GM12801 (cell line): ENCODE data around the gene TRPV2.

ENCODE experiments used
- TF ChIP-seq, protein P1 (sequence below): IDR thresholded peaks from one replicate; pipeline ENCODE4 v1.5.1; 2011; ENCODE audit warnings: control low read depth; ENCODE audit not compliant: insufficient read length; ENCODE audit errors: extremely low read depth

Gene TRPV2

DNA sequence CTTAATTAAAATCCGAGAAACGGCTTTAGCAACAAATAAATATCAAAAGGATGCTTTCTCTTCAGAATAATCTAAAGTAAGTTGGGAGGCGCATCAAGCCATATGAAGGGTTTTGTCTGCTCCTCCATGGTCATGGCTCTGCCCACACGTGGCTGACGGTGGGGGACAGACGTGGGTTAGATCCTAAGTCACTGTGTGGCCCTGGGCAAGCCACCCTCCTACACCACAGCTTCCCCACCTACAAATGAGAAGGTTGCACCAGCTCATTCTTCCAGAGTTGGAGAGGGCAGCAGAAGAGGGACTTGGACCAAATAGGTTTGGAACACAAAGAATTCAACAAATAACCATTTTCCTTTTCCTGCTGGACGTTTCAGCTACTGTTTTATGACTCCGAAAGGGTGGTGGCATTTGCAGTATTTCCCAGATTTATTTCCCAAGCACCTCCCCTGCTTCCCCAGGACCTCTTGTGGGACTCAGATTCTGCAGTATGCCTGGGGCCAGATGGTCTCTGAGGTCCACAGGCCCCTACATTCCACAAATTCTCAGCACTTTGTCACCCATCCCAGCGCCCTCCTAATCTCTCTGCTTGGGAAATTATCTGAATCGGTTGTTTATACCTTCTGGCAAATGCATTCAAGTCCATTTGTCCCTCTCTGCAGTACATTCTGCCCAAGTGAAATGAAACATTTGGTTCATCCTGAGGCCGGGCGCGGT is 58.8 kb downstream of the TRPV2 start:
- TF ChIP-seq, protein P1, sequence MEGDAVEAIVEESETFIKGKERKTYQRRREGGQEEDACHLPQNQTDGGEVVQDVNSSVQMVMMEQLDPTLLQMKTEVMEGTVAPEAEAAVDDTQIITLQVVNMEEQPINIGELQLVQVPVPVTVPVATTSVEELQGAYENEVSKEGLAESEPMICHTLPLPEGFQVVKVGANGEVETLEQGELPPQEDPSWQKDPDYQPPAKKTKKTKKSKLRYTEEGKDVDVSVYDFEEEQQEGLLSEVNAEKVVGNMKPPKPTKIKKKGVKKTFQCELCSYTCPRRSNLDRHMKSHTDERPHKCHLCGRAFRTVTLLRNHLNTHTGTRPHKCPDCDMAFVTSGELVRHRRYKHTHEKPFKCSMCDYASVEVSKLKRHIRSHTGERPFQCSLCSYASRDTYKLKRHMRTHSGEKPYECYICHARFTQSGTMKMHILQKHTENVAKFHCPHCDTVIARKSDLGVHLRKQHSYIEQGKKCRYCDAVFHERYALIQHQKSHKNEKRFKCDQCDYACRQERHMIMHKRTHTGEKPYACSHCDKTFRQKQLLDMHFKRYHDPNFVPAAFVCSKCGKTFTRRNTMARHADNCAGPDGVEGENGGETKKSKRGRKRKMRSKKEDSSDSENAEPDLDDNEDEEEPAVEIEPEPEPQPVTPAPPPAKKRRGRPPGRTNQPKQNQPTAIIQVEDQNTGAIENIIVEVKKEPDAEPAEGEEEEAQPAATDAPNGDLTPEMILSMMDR: no peak

DNA sequence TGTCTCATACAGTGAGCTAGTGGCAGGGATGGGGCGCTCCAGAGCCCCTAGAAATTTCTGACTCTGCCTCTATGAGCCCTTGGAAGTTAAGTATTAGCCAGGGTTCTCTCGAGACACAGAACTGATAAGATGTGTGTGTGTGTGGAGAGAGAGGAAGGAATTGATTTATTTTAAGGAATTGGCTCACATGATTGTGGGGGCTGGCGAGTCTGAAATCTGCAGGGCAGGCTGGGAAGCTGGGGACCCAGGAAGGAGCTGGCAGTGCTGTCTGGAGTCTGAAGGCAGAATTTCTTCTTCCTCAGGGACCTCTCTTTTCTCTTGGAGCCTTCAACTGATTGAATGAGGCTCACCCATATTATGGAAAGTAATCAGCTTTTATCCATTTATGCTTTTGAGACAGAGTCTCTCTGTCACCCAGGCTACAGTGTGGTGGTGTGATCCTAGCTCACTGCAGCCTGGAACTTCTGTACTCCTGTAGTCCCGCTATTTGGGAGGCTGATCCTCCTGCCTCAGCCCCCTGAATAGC is 59.9 kb downstream of the TRPV2 start:
- TF ChIP-seq, protein P1: no peak

DNA sequence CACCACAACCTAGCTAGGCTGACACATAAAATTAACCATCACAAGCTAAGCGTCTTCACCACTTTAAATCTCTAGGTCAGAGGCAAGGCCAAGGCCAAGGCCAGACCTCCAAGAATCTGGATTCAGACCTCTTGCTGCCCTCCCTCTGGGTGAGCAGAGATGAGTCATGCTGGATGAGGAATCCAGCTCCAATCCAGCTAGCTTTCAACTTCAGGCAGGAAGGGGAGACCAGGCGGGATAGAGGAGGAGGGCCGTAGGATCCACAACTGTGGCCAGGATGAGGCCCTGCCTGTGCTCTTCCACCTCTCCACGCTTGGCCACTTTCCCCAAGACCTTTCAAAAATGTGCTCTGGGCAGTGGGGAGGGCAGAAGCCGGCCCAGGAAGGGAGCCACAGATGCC is 61.9 kb downstream of the TRPV2 start:
- TF ChIP-seq, protein P1: no peak

DNA sequence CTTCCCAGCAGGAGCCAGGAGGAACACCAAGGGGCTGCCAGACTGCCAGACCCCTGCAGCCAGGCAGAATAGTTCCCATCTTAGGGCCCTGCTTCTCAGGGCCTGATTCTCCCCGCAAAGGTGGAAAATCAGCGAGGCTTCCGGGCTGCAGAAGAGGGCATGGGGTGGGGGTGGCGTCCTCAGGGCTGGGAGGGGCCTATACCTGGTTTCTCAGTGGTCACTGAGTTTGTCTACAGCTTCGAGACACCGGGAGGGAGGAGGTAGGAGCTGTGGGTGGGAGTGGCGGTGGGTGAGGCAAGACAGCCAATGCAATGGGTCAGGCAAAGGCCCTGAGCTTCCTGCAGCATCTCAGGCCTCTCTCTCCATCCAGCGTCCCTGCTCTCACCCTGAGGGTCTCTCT is 62.3 kb downstream of the TRPV2 start:
- TF ChIP-seq, protein P1: no peak

DNA sequence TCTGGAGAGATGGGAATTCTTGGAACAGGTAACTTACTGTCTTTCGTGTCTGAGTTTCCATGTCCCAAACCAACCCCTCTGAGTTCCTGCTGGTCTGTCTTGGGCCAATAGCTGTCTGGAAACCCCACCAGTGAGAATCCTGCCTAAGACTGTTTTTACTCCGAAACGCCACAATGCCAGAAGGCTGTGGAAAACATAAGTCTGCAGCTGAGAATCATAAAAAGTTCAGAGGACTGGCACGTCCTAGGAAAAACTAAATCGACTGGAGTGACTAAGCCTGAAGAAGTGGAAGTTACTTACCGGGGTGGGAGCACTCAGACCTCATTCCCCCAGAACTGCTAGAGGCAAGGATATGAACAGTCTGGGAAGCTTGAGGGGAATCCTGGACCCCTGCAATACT is 63.3 kb downstream of the TRPV2 start:
- TF ChIP-seq, protein P1: no peak

DNA sequence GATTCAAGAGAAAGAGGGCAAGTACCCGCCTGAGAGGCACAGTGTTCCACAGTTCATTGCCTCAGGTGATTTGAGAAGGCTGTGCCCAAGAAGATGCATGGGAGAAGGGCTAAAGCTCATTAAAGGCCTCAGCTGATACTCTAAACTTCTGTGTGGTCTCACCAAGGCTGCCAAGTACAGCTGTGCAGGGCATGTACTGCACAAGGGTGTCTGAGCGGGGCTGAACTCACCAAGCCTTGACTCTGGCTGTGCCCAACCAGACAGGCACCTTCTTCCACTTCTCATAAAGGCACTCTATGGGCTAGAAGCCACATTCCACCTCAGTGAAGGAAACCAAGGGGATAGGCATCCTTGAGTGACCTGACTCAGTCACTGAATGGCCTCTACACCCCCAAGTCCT is 63.9 kb downstream of the TRPV2 start:
- TF ChIP-seq, protein P1: no peak

DNA sequence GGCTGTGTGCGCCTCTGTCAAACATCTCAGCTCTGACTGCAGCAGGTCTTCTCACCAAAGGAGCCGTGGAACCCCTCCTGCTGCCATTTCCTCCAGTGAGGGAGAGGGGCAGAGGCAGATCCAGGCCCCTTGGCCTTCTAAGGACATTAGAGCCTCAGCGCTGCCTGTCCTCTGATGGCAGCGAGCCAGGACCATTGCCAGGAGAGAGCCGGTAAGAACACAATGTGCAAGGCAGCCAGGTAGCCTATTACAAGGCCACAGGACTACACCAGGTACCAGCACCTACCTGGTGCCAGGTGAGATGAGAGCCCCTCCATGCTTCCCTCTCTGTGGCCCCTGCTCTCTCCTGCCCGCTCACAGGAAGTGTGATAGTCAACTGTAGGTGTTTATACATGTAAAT is 65.6 kb downstream of the TRPV2 start:
- TF ChIP-seq, protein P1: no peak

DNA sequence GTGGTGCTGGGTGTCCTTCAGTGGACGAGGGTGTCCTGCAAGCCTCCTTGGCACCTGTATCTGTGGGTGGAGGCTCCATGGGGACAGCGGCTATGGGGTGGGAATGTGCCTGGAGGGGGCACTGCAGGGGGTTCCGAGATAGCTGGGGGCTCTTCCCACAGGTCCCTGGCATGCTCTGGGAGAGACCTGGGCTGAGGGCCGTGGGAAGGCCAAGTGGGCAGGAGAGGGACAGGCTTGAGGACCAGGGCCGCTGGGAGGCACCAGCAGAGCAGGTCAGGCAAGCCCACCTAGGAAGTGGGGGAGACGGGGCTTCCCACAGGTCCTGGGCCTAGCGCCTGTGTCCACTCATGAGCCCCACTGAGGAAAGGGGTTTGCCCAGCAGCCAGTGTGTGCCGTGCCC is 66.9 kb downstream of the TRPV2 start:
- TF ChIP-seq, protein P1: no peak
